ENCODE data around the gene SRGAP2C.
"Not testable (repeated sequence)": the region's sequence is repeated elsewhere in the genome, so short reads cannot be mapped to it uniquely, and the experiment has no call there.

The SRGAP2C gene

GRCh38 chr1:121263789-121264244, 79.0 kb downstream of the SRGAP2C start:
- peak; percentile 27 for DNase-seq (ENCODE audit: low read depth)

GRCh38 chr1:121267072-121267471, 82.3 kb downstream of the SRGAP2C start:
- not testable (repeated sequence) for H3K4me3 ChIP-seq (ENCODE audit: low read depth, low read length); DNase-seq (ENCODE audit: low read depth)

More at GRCh38 chr1:121263789-121264244, 79.0 kb downstream of the SRGAP2C start:
- H3K4me3 ChIP-seq (ENCODE audit: low read depth, low read length): not testable (repeated sequence)

GRCh38 chr1:121269309-121269708, 84.5 kb downstream of the SRGAP2C start:
- not testable (repeated sequence) for H3K4me3 ChIP-seq (ENCODE audit: low read depth, low read length); DNase-seq (ENCODE audit: low read depth)

- not testable (repeated sequence) for DNase-seq (ENCODE audit: low read depth); H3K4me3 ChIP-seq (ENCODE audit: low read depth, low read length)
Measured at GRCh38 chr1:121269973-121270372, 85.2 kb downstream of the SRGAP2C start.

- not testable (repeated sequence) for H3K4me3 ChIP-seq (ENCODE audit: low read depth, low read length)
- peak; percentile 37 for DNase-seq (ENCODE audit: low read depth)
Measured at GRCh38 chr1:121271143-121271715, 86.5 kb downstream of the SRGAP2C start.

- H3K4me3 ChIP-seq (ENCODE audit: low read depth, low read length); DNase-seq (ENCODE audit: low read depth): not testable (repeated sequence)
Measured at GRCh38 chr1:121275435-121275834, 90.7 kb downstream of the SRGAP2C start.

- H3K4me3 ChIP-seq (ENCODE audit: low read depth, low read length); DNase-seq (ENCODE audit: low read depth): not testable (repeated sequence)
Measured at GRCh38 chr1:121278202-121278601, 93.4 kb downstream of the SRGAP2C start.

- DNase-seq (ENCODE audit: low read depth); H3K4me3 ChIP-seq (ENCODE audit: low read depth, low read length): not testable (repeated sequence)
Measured at GRCh38 chr1:121278777-121279547, 94.2 kb downstream of the SRGAP2C start.

GRCh38 chr1:121279548-121279898, 94.7 kb downstream of the SRGAP2C start:
- not testable (repeated sequence) for DNase-seq (ENCODE audit: low read depth); H3K4me3 ChIP-seq (ENCODE audit: low read depth, low read length)

- not testable (repeated sequence) for H3K4me3 ChIP-seq (ENCODE audit: low read depth, low read length); DNase-seq (ENCODE audit: low read depth)
Measured at GRCh38 chr1:121280699-121281317, 96.0 kb downstream of the SRGAP2C start.

GRCh38 chr1:121281480-121281879, 96.7 kb downstream of the SRGAP2C start:
- DNase-seq (ENCODE audit: low read depth); H3K4me3 ChIP-seq (ENCODE audit: low read depth, low read length): not testable (repeated sequence)

GRCh38 chr1:121283587-121284180, 98.9 kb downstream of the SRGAP2C start:
- not testable (repeated sequence) for DNase-seq (ENCODE audit: low read depth)

GRCh38 chr1:121292590-121292989, 107.8 kb downstream of the SRGAP2C start:
- DNase-seq (ENCODE audit: low read depth): not testable (repeated sequence)

More at GRCh38 chr1:121283587-121284180, 98.9 kb downstream of the SRGAP2C start:
- H3K4me3 ChIP-seq (ENCODE audit: low read depth, low read length): not testable (repeated sequence)

GRCh38 chr1:121293263-121294204, 108.8 kb downstream of the SRGAP2C start:
- not testable (repeated sequence) for H3K4me3 ChIP-seq (ENCODE audit: low read depth, low read length); DNase-seq (ENCODE audit: low read depth)

More at GRCh38 chr1:121292590-121292989, 107.8 kb downstream of the SRGAP2C start:
- not testable (repeated sequence) for H3K4me3 ChIP-seq (ENCODE audit: low read depth, low read length)

- not testable (repeated sequence) for DNase-seq (ENCODE audit: low read depth); H3K4me3 ChIP-seq (ENCODE audit: low read depth, low read length)
Measured at GRCh38 chr1:121294205-121294570, 109.4 kb downstream of the SRGAP2C start.

- DNase-seq (ENCODE audit: low read depth): not testable (repeated sequence)
Measured at GRCh38 chr1:121296563-121296962, 111.8 kb downstream of the SRGAP2C start.

GRCh38 chr1:121298529-121298928, 113.8 kb downstream of the SRGAP2C start:
- not testable (repeated sequence) for H3K4me3 ChIP-seq (ENCODE audit: low read depth, low read length); DNase-seq (ENCODE audit: low read depth)

More at GRCh38 chr1:121296563-121296962, 111.8 kb downstream of the SRGAP2C start:
- not testable (repeated sequence) for H3K4me3 ChIP-seq (ENCODE audit: low read depth, low read length)

- DNase-seq (ENCODE audit: low read depth); H3K4me3 ChIP-seq (ENCODE audit: low read depth, low read length): not testable (repeated sequence)
Measured at GRCh38 chr1:121299514-121300149, 114.9 kb downstream of the SRGAP2C start.

Measured in NB4 (cell line).